Skeletal muscle tissue (tissue), 4 donors: ENCODE data around the gene PRSS1. TPM values are rescaled to one million over a fixed set of nuclear protein-coding genes. Genes with fewer than 3 reads are reported as not detected.

ENCODE experiments used
- H3K27ac ChIP-seq: one replicate; pipeline ENCODE4 v1.7.0; 2013; ENCODE audit warnings: mild to moderate bottlenecking, low read depth, low read length, inconsistent platforms
- H3K27me3 ChIP-seq, 3 donors: one replicate each; pipeline ENCODE4 v1.7.0; 2013; ENCODE audit warnings: low read length in 3 of 3; ENCODE audit not compliant: control insufficient read depth in 3 of 3, insufficient read depth in 3 of 3
- H3K36me3 ChIP-seq, 3 donors: one replicate each; pipeline ENCODE4 v1.7.0; 2013; ENCODE audit warnings: low read length in 3 of 3; ENCODE audit not compliant: control insufficient read depth in 3 of 3, insufficient read depth in 3 of 3
- H3K4me1 ChIP-seq, 3 donors: one replicate each; pipeline ENCODE4 v1.7.0; 2013; ENCODE audit warnings: low read length in 3 of 3, mild to moderate bottlenecking in 3 of 3; ENCODE audit not compliant: control insufficient read depth in 3 of 3, insufficient read depth in 3 of 3
- H3K4me3 ChIP-seq, 3 donors: one replicate each; pipeline ENCODE4 v1.7.0; 2013; ENCODE audit warnings: low read length in 3 of 3
- H3K9ac ChIP-seq, 3 donors: one replicate each; pipeline ENCODE4 v1.7.0; 2013; ENCODE audit warnings: low read length in 3 of 3, mild to moderate bottlenecking in 3 of 3, moderate library complexity in 2 of 3, low read depth in 1 of 3
- H3K9me3 ChIP-seq, 3 donors: one replicate each; pipeline ENCODE4 v1.7.0; 2013; ENCODE audit warnings: low read length in 3 of 3; ENCODE audit not compliant: control insufficient read depth in 3 of 3
- total RNA-seq: library from RNA; depleted of rRNA; stranded (reverse); fragments of >200 nt; gene quantifications from one replicate; pipeline ENCODE4 v1.2.3, GENCODE V29; 2014
- donor health status: Osteomylitis.

The PRSS1 gene
- total RNA-seq, 1 donor from 2014 or later = not detected

GRCh38 chr7:142782922-142783900 lies 33.9 kb downstream of the PRSS1 start:
- Histone ChIP-seq H3K9ac (peak overlapping the region; percentile 46 to 79 (median 76)), H3K27me3 (peaks cover 0 to 4% (median 0%) of the 10 kb centered on the region in 3 donors), H3K36me3 (no peaks in the 10 kb centered on the region), H3K4me3 (peak overlapping the region; percentile 66 to 75 (median 74)), H3K4me1 (peaks cover 0 to 5% (median 4%) of the 10 kb centered on the region in 3 donors), H3K9me3 (no peaks in the 10 kb centered on the region), H3K27ac (no peak overlapping the region)

- no peaks in the 10 kb centered on the region for H3K9me3 ChIP-seq
- peaks cover 0 to 9% (median 0%) of the 10 kb centered on the region in 3 donors for H3K27me3 ChIP-seq
- no peak overlapping the region for H3K27ac ChIP-seq
Measured at GRCh38 chr7:142784096-142784495, 34.8 kb downstream of the PRSS1 start.

GRCh38 chr7:142784716-142785115 lies 35.4 kb downstream of the PRSS1 start:
- no peaks in the 10 kb centered on the region for H3K9me3 ChIP-seq
- H3K27me3 ChIP-seq = peaks cover 0 to 9% (median 0%) of the 10 kb centered on the region in 3 donors
- H3K4me1 ChIP-seq = peaks cover 0 to 5% (median 4%) of the 10 kb centered on the region in 3 donors
- H3K27ac ChIP-seq = no peak overlapping the region
- H3K4me3 ChIP-seq = no peak overlapping the region
- no peaks in the 10 kb centered on the region for H3K36me3 ChIP-seq
- no peak overlapping the region for H3K9ac ChIP-seq

More at GRCh38 chr7:142784096-142784495, 34.8 kb downstream of the PRSS1 start:
- Histone ChIP-seq H3K9ac (no peak overlapping the region), H3K4me3 (no peak overlapping the region), H3K4me1 (peaks cover 0 to 5% (median 4%) of the 10 kb centered on the region in 3 donors), H3K36me3 (no peaks in the 10 kb centered on the region)

DNA sequence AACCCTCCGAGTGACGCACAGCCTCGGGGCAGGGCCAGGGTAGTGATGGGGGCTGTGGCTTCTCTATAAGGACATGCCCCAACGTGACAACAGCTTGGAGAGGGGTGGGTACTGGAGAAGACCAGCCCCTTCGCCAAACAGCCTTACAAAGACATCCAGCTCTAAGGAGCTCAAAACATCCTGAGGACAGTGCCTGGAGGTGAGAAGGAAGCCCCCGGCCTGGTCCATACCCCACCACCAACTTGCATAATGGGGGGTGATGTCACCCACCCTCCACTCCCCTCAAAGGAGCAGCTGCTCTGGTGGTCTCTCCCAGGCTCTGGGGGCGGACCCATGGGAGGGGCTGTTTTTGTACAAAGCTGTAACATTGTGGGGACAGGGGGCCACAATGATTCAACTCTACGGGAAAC lies 36.6 kb downstream of the PRSS1 start:
- Histone ChIP-seq H3K27me3 (peaks cover 0 to 9% (median 0%) of the 10 kb centered on the region in 3 donors), H3K9ac (no peak overlapping the region), H3K9me3 (no peaks in the 10 kb centered on the region), H3K36me3 (no peaks in the 10 kb centered on the region), H3K27ac (no peak overlapping the region), H3K4me3 (no peak overlapping the region), H3K4me1 (peaks cover 0 to 5% (median 4%) of the 10 kb centered on the region in 3 donors)

DNA sequence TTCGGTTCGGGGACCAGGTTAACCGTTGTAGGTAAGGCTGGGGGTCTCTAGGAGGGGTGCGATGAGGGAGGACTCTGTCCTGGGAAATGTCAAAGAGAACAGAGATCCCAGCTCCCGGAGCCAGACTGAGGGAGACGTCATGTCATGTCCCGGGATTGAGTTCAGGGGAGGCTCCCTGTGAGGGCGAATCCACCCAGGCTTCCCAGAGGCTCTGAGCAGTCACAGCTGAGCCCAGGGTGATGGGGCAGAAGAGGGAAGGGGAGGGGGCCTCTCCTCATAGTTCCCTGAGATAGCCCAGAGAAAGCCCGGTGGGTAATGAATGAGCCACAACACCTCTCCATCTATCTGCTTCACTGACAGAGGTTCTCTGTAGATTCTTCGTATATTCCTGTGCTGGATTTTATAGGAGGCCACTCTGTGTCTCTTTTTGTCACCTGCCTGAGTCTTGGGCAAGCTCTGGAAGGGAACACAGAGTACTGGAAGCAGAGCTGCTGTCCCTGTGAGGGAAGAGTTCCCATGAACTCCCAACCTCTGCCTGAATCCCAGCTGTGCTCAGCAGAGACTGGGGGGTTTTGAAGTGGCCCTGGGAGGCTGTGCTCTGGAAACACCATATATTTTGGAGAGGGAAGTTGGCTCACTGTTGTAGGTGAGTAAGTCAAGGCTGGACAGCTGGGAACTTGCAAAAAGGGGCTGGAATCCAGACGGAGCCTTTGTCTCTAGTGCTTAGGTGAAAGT lies 37.9 kb downstream of the PRSS1 start:
- H3K36me3 ChIP-seq = no peaks in the 10 kb centered on the region
- H3K27me3 ChIP-seq = peaks cover 0 to 11% (median 0%) of the 10 kb centered on the region in 3 donors
- H3K27ac ChIP-seq = peak overlapping the region; percentile 8
- H3K9ac ChIP-seq = no peak overlapping the region
- no peaks in the 10 kb centered on the region for H3K9me3 ChIP-seq
- H3K4me3 ChIP-seq = no peak overlapping the region
- peaks cover 0 to 5% (median 4%) of the 10 kb centered on the region in 3 donors for H3K4me1 ChIP-seq

GRCh38 chr7:142787783-142788182 lies 38.5 kb downstream of the PRSS1 start:
- Histone ChIP-seq H3K4me3 (no peak overlapping the region), H3K4me1 (peaks cover 0 to 4% (median 3%) of the 10 kb centered on the region in 3 donors), H3K27ac (no peak overlapping the region), H3K9me3 (no peaks in the 10 kb centered on the region), H3K27me3 (peaks cover 0 to 11% (median 4%) of the 10 kb centered on the region in 3 donors), H3K36me3 (no peaks in the 10 kb centered on the region), H3K9ac (no peak overlapping the region)

GRCh38 chr7:142788303-142789289 lies 39.3 kb downstream of the PRSS1 start:
- no peaks in the 10 kb centered on the region for H3K36me3 ChIP-seq
- H3K27me3 ChIP-seq = peaks cover 4 to 8% (median 5%) of the 10 kb centered on the region in 3 donors
- H3K9ac ChIP-seq = no peak overlapping the region
- no peaks in the 10 kb centered on the region for H3K4me1 ChIP-seq
- no peak overlapping the region for H3K4me3 ChIP-seq
- no peak overlapping the region for H3K27ac ChIP-seq
- H3K9me3 ChIP-seq = no peaks in the 10 kb centered on the region

DNA sequence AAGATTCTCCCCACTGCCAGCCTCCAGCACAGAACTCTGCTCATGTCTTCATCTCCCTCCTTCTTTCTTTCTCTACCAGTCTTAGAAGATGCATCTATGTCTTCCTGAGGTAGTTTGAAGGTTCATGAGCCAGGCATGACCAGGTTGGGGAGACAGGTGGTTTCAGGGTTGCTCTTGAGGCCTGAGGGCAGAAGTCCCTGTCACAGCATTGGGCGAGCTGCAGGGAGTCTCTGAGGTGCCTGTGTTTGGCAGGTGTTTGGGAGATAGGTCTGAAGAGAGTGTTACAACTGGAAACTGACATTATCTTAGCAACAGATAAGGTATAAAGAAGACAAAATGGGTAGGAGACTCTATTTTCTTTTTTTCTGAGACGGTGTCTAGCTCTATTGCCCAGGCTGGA lies 40.2 kb downstream of the PRSS1 start:
- Histone ChIP-seq H3K27ac (no peak overlapping the region), H3K9ac (no peak overlapping the region), H3K4me1 (no peaks in the 10 kb centered on the region), H3K27me3 (peaks cover 4 to 8% (median 6%) of the 10 kb centered on the region in 3 donors), H3K4me3 (no peak overlapping the region), H3K9me3 (no peaks in the 10 kb centered on the region), H3K36me3 (no peaks in the 10 kb centered on the region)

GRCh38 chr7:142790056-142790455 lies 40.8 kb downstream of the PRSS1 start:
- Histone ChIP-seq H3K27ac (no peak overlapping the region), H3K4me3 (no peak overlapping the region), H3K27me3 (peaks cover 4 to 12% (median 8%) of the 10 kb centered on the region in 3 donors), H3K9ac (no peak overlapping the region), H3K9me3 (no peaks in the 10 kb centered on the region), H3K4me1 (no peaks in the 10 kb centered on the region), H3K36me3 (no peaks in the 10 kb centered on the region)
